HG02852 (cell line): ENCODE results near the gene OPTC.
"Not testable (repeated sequence)": the region's sequence is repeated elsewhere in the genome, so short reads cannot be mapped to it uniquely, and the experiment has no call there.

Experiments used
- ATAC-seq: cut with Tn5 transposase; IDR thresholded peaks from one replicate; pipeline ENCODE4 v1.9.1; 2021; ENCODE audit warnings: mild to moderate bottlenecking, moderate library complexity; ENCODE audit not compliant: unreplicated experiment

Gene OPTC

GRCh38 chr1:203465146-203465798, 28.7 kb upstream of the OPTC start:
- ATAC-seq = no peak

DNA sequence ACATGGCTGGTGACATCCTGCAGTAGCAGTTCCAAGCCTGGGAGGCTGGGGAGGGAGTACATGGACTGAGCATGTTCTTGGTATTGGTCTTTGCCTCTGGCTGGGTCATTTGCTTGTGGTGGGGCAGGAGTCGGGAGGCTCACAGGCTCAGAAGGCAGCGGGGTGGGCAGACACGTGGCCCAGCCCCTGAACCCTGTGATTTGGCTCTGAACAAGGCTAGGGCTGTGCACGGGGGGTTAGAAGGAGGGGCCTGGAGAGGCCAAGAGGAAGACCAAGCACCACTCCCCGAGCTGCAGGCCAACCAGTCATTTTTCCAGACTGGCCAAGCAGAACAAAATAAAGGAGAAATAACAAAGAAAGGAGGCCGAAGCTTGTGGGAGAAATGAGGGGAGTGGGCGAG, 28.0 kb upstream of the OPTC start:
- ATAC-seq = no peak

GRCh38 chr1:203466906-203467549, 26.9 kb upstream of the OPTC start:
- ATAC-seq = not testable (repeated sequence)

GRCh38 chr1:203467550-203467921, 26.4 kb upstream of the OPTC start:
- no peak for ATAC-seq

DNA sequence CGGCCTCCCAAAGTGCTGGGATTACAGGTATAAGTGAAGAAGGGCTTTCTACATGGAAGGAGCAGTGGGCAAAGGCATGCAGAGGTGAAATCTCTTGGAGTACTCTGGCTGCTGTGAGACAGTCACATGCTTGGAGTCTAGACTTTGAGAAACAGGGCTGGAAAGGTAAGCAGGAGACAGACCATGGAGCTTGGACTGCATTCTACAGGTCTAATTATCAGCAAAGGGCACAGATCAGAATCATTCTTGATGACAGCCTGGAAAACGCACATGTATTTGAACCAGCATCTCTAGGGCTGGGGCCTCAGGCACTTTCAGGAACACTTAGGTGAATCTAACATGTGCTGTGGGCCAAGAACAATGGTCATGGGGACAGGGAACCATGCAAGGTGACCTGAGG, 25.6 kb upstream of the OPTC start:
- no peak for ATAC-seq

GRCh38 chr1:203470240-203470639, 23.7 kb upstream of the OPTC start:
- ATAC-seq = no peak

- ATAC-seq = no peak
These were observed 22.1 kb upstream of the OPTC start for GRCh38 chr1:203471841-203472240.

DNA sequence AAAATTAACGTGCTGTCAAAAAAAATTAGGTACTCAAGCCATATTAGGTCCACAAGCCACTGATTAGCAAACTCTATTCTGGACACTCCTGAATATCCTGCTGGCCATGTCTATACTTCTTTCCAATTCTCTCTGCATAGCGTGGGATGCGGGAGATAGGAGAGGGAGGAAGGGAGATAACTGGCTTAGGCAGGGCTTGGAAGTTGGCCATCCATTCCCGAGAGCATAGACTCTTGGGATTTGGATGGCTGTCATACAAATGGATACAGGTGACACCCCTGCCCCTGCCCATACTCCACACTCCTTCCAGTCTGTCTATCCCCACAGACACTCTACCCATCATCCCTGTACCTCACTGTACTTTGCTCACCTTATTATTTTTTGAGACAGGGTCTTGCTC, 20.7 kb upstream of the OPTC start:
- ATAC-seq = no peak

DNA sequence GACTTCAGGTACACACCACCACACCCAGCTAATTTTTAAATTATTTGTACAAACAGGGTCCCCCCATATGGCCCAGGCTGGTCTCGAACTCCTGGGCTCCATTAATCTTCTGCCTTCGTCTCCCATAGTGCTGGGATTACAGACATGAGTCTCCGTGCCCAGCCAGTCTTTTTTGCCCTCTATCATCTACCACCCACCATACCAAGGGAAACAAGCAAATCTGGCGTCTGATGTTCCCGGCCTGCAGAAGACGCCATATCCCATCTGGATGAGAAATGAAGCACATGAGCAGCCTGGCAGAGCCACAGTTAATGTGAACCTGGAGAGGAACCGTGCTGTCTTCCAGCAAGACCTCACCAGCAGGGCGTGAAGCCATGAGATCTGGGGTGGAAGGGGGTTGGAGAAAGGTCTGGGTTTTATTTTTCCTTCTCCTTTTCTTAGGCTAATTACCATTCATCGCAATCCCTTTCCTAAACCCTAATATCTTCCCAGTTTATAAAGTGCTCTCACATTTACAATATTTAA, 20.1 kb upstream of the OPTC start:
- ATAC-seq = no peak

- no peak for ATAC-seq
These were observed 18.7 kb upstream of the OPTC start, which contains the start of gene PRELP for GRCh38 chr1:203475012-203475981. Gene PRELP, plus strand, starts transcription at chr1:203475806. Its CDS starts 7,379 bp downstream, at chr1:203483185.

DNA sequence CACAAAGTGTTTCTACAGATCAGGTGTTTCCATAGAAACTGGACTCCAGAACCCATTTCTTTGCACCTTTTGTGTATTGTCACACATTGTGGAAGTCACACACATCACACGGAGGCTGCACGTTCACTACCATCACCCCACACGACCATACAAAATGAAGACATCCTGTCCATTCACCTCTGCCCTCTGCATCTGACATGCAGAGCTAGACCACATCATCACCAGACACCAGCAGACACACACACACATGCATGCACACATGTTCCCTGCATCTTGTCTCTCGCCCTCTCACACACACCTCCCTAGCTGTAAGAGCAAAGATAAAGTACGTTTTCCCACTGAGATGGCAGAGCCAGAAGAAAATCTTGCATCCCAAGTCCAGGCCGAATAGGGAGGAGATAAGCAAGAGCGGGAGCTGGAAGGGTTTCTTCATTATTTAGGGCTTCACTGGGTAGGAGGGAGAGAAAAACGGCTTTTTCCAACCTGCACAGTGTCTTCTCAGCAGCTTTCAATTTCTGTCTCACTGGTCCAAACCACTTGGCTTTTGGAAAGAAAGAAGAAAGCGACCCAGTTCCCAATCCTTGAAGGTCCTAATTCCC, 17.6 kb upstream of the OPTC start:
- no peak for ATAC-seq

DNA sequence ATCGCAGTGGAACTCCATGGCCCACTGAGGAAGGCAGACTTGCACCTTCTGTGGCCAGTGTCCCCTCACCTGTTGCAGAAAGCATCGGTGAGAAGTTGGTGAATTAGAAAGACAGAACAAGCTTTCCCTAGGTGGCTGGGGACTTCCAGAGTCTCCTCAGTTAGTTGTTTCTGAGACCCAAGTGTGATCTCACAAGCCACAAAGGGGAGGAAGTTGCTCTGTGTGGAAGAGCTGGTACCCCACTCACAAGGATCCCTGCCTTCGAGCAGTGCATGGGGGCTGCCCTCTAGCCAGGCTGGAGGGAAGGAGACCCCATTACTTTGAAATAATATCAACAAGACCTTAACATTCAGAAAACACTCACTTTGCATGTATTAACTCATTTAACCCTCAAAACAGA, 16.2 kb upstream of the OPTC start:
- ATAC-seq = no peak

DNA sequence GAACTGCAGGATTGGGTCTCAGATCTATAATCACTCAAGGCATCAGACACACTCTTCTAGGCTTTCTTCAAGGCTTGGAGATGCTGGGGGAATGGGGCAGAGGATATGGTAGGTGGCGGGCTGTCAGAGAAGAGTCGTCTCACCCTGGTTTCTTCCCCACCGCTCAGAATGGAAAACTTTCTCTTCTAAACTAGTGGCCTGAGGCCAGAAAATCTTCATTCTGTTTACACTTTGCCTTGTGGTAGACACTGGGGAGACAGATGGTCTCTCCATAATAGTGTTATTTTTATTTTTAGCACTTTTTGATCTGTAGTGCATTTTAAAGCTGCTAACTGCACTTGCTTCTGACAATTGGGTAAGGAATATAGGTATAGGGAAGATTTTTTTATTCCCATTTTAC, 15.7 kb upstream of the OPTC start:
- no peak for ATAC-seq

GRCh38 chr1:203478986-203479385, 15.0 kb upstream of the OPTC start:
- no peak for ATAC-seq

DNA sequence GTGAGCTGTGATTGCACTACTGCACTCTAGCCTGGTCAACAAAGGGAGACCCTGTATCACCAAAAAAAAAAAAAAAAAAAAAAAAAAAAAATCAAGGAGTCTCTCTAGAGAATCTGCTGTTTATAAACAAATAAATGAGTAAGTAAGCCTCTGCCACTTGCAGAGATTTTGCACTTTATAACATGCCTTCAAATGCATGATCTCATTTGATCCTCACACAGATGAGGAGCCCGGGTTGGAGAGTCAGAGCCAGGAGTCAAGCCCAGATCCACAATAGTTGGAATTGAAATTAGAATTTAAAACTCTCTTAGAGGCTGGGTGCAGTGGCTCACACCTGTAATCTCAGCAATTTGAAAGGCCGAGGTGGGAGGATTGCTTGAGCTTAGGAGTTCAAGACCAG, 14.3 kb upstream of the OPTC start:
- no peak for ATAC-seq

DNA sequence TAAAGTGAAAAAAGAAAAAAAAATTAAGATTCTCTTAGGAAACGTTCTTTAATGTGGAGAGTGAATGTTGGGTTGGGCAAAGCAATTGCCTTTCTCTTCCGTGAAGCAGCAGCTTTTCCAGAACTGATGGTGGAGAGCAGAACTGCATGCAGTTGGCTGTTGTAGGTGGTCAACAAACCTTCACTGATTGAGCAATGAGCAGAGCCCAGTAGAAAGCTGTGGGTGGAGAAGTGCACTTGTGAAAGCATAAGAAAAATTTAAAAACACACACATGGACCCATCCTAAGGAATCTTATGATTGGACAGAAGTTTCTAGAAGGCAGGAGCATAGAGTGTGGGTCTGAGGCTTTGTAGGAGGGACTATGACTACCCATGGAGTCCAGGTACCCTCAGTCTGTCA, 13.9 kb upstream of the OPTC start:
- no peak for ATAC-seq

- ATAC-seq = no peak
These were observed 13.3 kb upstream of the OPTC start for GRCh38 chr1:203480525-203481084.

- ATAC-seq = no peak
These were observed 12.8 kb upstream of the OPTC start for GRCh38 chr1:203481196-203481595.

DNA sequence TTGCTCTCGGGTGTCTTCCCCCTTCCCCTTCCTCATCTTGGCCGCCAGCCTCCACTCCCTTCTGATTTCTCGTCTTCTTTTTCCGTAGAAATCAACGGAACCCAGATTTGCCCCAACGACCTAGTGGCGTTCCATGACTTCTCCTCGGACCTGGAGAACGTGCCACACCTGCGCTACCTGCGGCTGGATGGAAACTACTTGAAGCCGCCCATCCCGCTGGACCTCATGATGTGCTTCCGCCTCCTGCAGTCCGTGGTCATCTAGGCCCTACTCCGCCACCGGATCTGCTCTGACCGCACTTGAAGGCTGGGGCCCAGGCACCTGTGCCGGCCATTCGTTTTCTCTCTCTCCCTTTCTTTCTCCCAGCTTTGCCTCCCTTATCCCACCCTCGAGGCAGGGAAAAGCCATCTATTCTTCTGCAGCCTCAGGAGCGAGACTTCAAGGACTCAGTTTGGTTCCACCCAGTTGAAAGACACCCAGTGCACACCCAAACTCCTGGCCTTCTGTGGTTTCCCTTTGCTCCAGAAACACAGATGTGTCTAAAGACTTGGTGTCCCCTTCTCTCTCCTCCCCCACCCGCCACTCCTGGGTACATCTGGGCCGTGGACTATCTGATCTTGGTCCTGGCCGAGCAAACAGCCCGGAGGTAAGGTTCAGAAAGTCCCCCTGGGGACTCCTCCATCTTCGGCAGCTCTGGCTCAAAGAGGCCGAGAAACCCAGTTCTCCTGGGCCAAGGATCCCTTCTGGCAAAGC, 7.2 kb upstream of the OPTC start:
- no peak for ATAC-seq

- ATAC-seq = no peak
These were observed 5.4 kb upstream of the OPTC start for GRCh38 chr1:203488539-203488938.
